Retina (tissue), 1 donor: Measurements from ENCODE around the gene SLC27A5.
A peak's percentile ranks its signal among the peaks of the same experiment; 100 is the strongest.

Source experiments
- DNase-seq: peaks from one replicate; pipeline ENCODE4 v3.0.0-alpha.2; 2016

SLC27A5 gene, protein sequence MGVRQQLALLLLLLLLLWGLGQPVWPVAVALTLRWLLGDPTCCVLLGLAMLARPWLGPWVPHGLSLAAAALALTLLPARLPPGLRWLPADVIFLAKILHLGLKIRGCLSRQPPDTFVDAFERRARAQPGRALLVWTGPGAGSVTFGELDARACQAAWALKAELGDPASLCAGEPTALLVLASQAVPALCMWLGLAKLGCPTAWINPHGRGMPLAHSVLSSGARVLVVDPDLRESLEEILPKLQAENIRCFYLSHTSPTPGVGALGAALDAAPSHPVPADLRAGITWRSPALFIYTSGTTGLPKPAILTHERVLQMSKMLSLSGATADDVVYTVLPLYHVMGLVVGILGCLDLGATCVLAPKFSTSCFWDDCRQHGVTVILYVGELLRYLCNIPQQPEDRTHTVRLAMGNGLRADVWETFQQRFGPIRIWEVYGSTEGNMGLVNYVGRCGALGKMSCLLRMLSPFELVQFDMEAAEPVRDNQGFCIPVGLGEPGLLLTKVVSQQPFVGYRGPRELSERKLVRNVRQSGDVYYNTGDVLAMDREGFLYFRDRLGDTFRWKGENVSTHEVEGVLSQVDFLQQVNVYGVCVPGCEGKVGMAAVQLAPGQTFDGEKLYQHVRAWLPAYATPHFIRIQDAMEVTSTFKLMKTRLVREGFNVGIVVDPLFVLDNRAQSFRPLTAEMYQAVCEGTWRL

DNA sequence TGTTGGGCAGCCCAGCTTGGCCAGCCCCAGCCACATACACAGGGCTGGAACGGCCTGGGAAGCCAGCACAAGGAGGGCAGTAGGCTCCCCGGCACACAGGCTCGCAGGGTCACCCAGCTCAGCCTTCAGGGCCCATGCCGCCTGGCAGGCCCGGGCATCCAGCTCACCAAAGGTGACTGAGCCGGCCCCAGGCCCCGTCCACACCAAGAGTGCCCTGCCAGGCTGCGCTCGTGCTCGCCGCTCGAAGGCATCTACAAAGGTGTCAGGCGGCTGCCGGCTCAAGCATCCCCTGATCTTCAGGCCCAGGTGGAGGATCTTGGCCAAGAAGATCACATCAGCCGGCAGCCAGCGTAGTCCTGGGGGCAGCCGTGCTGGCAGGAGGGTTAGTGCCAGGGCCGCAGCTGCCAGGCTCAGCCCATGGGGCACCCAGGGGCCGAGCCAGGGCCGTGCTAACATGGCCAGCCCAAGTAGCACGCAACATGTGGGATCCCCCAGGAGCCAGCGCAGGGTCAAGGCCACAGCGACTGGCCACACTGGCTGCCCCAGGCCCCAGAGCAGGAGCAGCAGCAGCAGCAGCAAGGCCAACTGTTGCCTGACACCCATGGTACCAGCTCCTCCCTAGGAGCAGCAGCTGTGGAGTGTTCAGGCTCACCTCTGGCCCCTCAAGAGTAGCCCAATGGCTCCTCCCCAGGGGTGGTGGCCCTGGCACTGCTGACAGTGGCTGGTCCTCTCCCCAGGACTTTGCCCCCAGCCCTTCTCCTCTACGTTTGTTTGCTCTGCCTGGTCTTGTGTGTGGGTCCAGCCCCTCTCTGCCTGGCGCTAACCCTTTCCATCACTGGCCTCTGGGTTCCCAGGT is at the start of gene SLC27A5:
TSS of gene SLC27A5 (minus strand) at position 640 of the 856 bp plus-strand sequence. CDS start at position 603, 37 bp downstream.
- no peak for DNase-seq

DNA sequence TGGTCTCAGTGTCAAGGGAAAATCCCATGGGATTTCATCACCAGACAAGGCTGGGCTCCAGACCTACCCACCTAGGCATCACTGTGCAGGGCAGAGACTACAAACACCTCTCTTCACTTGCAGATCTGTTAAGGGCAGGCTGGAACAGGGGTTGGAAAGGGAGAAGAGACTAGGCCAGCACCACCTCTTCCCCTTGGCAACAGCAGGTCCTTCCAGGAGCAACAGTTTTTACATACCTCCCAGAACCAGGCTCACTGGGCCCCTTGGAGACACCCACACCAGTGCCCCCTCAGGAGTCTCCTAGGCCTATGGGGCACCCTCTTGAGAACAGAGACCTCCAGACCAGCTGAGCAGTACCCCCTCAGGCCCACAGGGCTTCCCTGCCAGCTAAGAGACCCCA is 49.1 kb upstream of the SLC27A5 start:
- DNase-seq = no peak

DNA sequence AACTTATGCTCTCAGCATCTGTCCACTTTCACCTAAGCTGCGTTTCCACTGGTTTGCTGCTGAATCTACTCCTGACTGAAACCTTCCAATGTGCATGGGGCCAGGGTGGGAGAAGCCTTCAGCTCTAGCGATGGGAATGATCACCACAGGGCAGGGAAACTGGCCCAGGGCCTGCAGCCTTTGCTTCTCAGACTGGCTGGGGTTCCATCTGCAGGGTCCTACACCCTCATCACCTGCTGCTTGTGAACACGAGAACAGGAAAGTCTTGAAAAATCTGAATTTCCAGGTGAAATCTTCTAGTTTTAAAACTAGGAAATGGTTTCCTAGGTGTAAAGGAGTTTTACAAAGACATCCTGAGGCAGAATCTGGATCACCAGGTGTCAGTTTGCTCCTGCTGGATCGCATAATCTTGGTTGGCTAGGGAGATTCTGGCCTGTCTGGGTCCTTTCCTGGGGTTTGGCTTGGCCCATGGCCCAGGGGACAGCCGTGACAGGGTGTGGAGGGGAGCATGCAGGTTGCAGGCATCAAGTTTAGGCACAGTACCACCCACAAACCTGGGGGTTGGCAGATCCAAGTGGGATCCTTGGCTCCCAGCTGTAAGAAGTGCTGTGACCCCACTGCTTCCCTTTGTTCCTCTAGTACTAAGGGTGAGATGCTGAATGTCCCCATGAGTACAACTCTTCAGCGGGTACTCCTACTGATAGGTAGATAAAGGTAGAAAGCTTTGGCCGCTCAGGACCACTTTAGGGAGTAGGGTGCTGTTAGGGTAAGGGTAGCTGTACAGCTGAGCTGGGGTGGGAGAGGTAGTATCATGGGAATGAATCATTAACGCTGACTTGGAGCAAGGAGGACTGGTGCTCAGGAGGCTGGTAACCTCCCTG is 48.5 kb upstream of the SLC27A5 start:
- no peak for DNase-seq

DNA sequence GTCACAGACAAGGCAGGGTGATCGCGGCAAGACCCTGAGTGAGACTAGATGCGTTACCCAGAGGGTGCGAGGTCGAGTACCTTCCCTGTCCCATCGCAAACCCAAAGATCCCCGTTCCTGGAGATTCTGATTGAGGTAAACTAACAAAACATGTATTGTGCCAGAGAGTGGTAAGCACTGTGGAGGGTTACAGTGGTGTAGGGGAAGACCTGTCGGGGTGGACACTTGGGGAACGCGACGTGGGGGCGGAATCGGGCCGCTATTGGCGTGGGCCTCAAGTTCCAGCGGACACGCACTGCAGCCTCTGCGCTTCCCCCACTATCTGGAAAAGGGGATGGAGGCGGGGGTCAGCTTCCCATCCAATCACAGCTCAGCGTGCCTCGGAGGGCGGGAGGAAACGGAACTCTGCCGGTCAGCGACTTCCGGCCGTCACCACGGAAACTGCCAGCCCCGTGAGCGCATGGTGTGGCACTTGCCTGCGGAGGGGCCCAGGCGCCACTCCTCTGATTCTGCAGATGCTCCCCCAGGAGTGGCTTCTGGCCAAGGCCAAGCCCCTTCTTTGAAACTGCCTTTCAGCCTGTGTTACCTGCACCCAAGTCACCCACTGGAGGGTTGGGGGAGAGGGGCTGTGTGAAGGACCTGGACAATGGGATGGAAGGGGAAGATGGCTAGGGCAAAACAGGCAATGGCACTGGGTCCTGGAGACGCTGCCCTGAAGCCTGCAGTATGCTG is 47.6 kb upstream of the SLC27A5 start:
- DNase-seq = peak; percentile 93

DNA sequence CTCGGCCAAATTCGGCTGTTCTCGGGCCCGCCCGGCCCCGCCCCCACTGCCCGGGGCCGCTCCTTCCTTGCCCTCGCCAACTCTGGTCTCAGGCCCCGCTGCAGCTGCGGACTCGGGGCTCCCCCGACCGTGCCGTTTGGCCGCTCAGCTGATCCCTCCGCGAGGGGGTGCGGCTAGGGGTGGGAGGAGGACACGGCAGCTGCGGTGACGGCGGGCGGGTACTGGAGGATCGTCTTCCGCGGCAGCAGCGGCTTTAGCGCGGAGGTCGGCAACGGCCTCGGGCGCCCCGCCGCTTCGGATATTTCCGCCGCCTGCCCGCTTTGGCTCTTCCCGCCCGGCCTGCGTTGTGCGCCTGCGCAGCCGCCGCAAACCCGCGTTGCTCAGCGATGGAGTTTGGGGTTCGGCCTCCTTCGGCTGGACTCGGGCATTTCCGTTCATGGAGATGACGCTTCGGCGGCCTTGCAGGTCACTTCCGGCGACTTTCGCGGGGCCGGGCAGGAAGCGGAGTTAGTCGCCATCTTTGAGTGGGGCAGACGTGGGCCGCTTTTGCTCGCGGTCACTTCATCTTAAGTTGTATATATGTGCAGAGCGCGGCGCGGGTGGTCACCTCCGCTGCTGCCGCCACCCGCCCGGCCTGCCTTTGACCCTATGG is 47.0 kb upstream of the SLC27A5 start:
- DNase-seq = peak; percentile 99

DNA sequence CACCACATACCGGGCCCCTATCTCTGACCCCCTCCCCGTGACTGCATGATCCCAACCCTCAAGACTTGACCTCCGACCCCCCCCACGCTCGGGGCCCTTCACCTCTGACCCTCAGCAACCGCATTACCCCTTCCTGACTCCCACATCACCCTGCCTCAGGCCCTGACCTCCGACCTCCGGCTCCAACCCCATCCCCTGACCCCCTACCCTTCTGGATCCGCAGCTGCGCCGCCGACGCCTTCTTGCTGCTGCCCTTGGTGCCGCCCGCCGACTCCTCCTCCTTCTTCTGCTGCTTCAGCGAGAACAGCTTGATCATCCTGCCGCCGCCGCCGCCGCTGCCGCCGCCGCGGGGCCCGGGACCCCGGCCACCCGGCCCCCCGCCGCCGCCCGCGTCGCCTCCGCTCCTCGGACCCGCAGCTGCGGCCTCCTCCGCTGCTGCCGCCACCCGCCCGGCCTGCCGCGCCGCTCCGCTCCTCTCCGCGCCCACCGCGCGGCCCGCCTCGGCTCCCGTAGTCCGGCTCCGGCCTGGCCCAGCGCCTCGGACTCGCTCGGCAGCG is 46.4 kb upstream of the SLC27A5 start, which contains the start of gene UBE2M:
TSS of gene UBE2M (minus strand) at position 546 of the 557 bp plus-strand sequence. CDS start at position 316, 230 bp downstream.
- no peak for DNase-seq

DNA sequence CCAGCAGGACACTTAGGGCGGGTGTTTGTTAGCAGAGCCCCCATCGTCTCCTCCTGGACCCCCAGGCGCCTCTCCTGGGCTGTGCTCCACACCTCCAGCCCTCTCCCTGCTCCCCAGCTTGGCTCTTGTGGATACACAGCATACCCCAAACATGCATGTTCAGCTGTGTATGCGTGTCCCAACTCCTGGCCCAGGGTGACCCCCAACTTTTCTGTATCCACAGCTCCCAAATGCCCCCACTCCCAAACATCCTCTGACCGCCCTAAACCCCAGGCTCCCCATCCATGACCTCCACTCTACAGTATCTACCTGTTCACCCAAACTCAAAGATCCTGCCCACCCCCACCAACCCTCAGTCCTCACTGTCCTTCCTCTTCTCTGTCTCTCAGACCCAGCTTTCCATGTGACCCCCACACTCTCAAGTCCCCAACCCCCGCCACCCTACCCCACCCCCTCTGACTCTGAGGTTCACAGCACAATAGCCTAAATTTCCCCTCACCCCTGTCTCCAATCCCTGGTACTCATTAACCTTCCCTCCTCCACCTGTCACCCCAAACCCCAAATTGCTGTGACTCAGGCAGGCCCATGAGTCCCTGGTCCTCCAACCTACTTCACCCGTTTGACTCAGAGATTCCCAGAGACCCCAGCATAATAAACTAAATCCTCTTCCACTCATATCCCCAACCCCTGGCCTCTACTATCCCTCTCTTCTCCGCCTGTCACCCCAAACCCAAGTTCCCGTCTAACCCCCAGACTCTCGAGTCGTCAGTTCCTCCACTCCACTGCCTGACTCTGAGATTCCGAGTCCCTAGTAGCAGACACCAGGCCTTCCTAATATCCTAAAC is 45.7 kb upstream of the SLC27A5 start:
- DNase-seq = no peak

DNA sequence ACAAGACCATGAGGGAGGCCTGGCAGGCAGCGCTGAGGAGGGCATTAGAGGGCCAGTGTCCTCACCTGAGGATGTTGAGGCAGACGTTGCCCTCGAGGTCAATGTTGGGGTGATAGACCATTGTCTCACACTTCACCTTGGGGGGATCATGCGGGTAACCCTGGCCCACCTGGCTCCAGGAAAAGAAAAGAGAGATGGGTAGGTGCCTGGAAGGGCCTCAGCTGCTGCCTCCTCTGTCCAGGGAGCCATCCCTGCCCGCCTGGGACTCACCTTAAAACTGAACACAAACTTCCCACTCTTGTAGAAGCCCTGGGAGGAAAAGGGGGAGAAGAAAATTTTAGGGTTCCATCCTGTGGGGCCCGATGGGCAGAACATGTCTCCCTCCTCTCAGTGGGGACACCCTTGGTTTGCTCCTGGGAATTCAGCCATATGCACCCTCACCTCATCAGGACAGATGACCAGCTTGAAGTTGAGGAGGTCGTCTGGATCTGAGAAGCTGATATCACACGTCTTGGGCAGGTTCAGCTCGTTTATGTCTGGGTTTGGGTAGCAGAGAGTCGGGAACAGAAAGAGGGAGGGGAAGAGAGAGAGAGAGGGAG is 44.9 kb upstream of the SLC27A5 start:
- DNase-seq = no peak

DNA sequence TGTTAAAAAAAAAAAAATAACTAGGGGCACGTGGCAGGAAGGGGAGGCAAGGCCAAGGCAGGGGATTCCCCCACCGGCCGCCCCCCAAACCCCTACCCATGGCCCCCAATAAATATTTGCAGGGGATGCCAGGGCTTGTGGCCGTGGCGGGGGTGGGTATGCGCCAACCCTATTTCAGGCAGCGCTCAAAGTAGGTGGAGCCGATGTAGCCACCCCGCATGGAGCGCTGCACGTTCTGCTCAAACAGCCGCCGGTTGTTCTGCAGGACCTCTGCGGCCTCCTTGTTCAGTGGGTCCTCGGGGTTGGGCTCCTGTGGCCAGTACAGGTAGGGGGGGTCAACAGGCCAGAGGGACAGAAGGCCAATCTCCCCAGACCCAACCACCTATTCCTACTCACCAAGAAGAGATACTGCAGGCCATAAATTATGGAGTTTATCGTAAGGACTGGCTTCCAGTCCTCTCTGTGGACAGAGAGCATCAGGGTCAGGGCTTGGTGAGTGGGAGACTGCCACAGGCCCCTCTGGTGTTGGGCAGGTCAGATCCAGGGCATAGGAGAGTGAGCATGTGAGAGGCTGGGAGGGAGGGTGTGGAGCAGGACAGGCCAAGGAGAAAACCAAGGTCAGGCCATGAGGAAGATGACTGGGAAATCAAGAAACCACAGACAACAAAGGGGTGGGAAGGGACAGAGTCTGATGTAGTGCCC is 44.3 kb upstream of the SLC27A5 start:
- DNase-seq = no peak

DNA sequence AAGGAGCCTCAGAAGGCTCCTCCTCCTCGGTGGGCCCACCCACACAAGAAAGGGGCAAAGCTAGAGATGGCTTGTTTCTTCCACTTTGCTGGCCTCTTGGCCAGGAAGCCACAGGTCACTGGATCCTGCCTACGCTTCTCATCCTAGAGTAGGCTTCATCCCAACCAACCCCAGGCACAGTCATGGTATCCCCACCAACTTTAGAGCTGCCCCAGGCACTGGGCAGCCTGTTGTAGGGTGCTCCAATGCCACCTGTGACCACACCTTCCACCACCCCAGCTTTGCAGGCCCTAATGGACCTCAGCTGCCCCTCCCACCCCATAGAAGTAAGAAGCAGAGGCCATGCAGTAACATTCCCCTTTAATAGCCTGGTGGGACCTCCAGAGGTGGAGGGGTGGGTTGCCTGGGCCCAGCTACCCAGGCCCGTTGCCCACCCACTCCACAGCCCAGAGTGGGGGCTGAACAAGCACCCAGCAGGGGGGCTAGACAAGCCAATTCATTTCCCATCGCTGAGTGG is 43.6 kb upstream of the SLC27A5 start:
- DNase-seq = no peak

DNA sequence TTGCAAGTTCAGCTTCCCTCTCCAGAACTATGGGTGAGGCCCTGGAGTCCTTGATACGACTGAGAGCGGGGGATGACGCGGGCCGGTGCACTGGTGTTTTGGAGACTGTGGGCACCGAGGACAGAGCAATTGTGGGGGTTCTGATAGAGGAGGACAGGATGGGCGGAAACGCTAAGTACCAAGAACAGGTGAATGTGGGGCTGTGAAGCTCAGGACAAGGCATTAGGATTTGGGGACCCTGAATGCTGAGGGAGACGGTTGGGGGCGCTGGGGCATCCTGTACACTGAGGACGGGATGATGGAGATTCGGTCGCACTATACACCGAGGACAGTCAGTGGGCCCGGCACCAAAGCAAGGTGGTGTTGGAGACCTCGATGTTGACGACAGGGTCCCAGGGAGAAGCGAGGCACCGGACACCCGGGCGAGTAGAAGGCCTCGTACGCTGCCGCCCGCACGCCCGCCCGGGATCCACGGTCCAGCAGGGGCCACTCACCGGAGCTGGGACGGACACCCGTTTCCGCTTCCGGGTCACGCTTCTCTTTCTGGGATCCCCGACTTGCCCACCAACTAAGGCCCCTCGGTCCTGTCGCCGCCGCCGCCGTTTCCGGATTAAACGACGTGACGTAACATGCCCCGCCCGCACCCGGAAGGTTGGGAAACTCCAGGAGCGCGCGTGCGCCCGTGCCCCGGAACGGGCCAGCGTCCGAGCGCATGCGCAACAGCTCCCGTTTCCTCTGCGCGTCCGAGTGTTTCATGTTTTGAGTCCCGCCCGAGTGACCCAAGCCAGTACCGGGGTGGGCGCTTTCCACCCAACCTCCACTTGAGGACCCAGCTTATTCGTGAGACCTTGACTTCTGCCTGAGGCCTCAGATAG is 42.9 kb upstream of the SLC27A5 start, which contains the start of gene CHMP2A:
TSS of gene CHMP2A (minus strand) at position 612 of the 875 bp plus-strand sequence. CDS start 893 bp downstream, outside the sequence.
- peak; percentile 95 for DNase-seq

DNA sequence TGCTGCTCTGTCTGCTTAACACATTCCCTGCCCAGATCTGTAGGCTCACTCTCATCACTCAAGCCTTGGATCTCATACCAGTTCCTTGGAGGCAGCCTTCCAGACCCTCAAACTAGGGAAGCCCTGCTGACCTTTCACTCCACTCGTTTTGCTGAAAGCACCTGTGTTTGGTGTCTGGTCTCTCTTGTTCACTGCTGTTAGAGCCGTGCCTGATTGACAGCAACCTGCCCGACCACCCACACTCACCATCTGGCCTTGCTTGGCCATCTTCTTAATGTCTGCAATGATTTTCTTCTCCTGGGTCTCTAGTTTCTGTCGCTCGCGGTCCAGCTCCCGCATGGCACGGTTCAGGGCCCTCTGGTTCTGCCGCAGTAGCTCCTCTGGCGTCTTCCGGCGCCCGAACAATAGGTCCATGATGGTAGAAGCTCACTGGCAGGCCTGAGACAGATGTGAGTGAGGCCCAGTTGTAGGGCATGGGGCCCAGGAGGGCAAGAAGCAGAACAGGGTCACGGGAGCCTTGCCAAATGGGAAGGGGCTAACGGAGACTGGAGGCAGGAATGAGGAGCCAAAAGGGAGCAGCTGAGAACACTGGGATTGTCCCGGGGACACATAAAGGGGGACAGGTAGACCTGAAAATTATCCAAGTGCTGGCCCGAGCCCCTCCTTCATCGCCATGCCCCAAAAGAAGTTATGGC is 42.2 kb upstream of the SLC27A5 start:
- DNase-seq = no peak

DNA sequence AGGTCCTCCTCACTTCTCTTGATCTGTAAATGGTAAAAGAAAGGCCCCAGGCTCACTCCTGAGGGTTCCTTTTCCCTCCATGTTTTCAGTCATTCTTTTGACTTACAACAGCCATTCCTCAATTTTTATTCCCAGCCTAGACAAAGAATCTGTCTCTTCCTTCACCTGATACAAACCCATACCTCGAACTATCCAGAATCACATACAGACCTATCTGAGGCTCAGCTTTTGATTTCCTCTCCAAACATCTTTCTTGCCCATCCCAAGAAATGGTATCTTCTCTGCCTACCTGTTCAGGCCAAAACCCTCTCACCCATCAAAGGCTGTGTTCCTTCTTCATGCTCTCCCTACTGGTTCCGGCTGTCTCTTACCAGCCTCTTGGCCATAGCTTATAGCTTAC is 40.9 kb upstream of the SLC27A5 start:
- no peak for DNase-seq

DNA sequence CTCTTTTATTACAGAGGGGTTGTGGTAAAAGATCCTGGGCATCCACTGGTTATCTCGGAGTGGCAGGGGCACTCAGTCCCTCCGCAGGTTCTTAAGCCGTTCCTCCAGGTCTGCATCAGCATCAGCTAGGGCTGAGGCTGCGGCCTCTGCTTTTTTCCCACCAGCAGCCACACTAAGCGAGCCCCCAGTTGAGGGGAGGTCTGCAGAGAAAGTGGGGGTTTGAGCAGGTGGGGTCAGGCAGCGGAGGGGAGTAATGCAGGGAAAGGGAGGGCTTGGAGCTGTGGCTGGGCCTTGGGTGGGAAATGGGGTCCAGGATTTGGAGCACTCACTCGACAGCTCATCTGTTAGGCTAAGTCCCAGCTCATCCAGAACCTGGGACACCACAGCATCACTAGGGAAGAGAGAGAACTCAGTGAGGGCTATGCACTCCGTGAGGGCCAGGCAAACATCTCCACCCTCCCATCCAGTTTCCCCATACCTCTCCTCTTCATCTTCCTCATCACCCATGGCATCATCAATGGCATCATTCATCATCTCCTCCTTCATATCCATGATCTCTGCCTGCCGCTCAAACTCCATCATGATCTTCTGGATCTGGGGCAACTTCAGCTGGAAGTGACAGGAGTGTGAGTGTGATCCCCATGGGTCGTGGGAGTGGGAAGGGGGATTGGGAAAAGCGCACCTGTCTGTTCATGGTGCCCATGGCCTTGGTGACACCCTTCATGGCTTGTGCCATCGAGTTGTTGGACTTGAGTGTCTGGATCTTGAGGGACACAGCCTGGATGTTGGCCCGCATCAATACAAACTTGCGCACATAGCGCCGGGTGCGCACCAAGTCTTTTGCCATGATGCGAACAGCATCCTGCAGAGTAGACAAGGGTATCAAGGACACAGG is 40.0 kb upstream of the SLC27A5 start:
- DNase-seq = no peak

DNA sequence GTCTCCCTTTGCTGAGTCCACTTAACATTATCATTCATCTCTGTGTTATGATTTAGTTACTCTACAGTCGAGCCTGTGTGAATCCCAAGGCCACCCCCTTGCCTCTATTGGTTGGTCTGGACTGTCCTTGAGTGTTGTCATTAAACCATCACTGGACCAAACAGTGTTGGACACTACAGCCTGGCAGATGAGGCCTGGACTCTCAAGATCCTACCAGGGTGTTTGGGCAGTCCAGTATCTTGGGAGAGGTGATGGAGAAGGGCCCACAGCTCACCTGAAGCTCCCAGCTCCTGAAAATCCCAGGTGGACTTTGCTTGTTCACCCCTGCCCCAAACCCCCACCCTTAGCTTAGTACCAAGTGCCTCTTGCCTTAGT is 39.3 kb upstream of the SLC27A5 start:
- no peak for DNase-seq
